ENCODE results near the gene SLC16A3.

DNA sequence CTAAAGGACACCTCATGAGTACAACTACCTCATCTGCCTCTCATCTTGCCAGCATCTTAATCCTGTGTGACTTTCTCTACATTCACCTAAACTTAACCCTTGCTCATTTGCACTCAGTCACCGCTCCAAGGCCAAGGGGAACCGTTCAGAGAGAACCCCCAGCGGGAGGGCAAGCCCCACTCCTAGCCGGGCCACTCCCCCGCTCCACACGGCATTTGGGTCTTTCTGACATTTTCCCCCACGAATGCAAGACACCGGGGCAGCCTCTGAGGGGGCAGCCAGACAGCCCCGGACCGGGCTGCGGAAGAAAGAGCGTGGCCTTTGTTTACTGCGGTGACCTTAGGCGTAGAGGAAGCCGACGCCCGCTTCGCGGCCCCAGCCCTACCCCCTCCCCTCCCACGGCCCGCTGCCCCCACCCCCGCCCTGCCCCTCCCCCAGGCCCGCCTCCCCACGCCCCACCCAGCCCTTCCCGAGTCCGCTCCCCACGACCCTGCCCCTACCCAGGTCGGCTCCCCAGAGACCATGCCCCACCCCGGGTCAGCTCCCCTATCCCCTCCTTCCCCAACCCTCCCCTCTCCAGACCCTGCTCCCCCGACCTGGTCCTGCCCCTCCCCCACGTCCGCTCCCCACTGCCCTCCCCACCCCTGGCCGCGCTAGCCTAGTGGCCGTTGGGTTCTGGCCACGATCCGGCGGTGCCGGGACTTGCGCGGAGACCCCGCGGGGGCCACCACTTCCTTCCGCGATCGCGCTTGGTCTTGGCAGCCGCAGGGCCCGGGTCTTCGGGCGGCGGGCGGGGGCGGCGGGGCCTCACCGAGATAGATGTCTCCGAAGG, 43.9 kb downstream of the SLC16A3 start:
- TF ChIP-seq POLR2AphosphoS5 (IDR thresholded peaks at IDR 0.05; ENCODE audit: low read depth) = no peak
- TF ChIP-seq, protein P1, sequence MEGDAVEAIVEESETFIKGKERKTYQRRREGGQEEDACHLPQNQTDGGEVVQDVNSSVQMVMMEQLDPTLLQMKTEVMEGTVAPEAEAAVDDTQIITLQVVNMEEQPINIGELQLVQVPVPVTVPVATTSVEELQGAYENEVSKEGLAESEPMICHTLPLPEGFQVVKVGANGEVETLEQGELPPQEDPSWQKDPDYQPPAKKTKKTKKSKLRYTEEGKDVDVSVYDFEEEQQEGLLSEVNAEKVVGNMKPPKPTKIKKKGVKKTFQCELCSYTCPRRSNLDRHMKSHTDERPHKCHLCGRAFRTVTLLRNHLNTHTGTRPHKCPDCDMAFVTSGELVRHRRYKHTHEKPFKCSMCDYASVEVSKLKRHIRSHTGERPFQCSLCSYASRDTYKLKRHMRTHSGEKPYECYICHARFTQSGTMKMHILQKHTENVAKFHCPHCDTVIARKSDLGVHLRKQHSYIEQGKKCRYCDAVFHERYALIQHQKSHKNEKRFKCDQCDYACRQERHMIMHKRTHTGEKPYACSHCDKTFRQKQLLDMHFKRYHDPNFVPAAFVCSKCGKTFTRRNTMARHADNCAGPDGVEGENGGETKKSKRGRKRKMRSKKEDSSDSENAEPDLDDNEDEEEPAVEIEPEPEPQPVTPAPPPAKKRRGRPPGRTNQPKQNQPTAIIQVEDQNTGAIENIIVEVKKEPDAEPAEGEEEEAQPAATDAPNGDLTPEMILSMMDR (IDR thresholded peaks at IDR 0.05; ENCODE audit: insufficient read depth, low read length) = no peak
- TF ChIP-seq GABPA (IDR thresholded peaks at IDR 0.05; ENCODE audit: low read depth) = no peak
- TF ChIP-seq, protein P2, sequence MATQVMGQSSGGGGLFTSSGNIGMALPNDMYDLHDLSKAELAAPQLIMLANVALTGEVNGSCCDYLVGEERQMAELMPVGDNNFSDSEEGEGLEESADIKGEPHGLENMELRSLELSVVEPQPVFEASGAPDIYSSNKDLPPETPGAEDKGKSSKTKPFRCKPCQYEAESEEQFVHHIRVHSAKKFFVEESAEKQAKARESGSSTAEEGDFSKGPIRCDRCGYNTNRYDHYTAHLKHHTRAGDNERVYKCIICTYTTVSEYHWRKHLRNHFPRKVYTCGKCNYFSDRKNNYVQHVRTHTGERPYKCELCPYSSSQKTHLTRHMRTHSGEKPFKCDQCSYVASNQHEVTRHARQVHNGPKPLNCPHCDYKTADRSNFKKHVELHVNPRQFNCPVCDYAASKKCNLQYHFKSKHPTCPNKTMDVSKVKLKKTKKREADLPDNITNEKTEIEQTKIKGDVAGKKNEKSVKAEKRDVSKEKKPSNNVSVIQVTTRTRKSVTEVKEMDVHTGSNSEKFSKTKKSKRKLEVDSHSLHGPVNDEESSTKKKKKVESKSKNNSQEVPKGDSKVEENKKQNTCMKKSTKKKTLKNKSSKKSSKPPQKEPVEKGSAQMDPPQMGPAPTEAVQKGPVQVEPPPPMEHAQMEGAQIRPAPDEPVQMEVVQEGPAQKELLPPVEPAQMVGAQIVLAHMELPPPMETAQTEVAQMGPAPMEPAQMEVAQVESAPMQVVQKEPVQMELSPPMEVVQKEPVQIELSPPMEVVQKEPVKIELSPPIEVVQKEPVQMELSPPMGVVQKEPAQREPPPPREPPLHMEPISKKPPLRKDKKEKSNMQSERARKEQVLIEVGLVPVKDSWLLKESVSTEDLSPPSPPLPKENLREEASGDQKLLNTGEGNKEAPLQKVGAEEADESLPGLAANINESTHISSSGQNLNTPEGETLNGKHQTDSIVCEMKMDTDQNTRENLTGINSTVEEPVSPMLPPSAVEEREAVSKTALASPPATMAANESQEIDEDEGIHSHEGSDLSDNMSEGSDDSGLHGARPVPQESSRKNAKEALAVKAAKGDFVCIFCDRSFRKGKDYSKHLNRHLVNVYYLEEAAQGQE (IDR thresholded peaks at IDR 0.05; ENCODE audit: insufficient replicate concordance, low read depth) = no peak

All from HL-60 (cell line).